Adipocyte (in vitro differentiated cells): Measurements from ENCODE around the gene LRFN4.
"Not testable (repeated sequence)": the region's sequence is repeated elsewhere in the genome, so short reads cannot be mapped to it uniquely, and the experiment has no call there.

ENCODE experiments used
- DNase-seq: peaks from one replicate; pipeline ENCODE4 v3.0.0-alpha.2; 2015; ENCODE audit warnings: low read depth
- H3K27me3 ChIP-seq: replicated peaks from 2 replicates; pipeline ENCODE4 v1.7.0; 2013; ENCODE audit warnings: mild to moderate bottlenecking, low read length, moderate library complexity; ENCODE audit not compliant: control insufficient read depth, insufficient read depth
- H3K36me3 ChIP-seq: 2 replicates; pipeline ENCODE4 v1.7.0; 2013; ENCODE audit warnings: low read length, mild to moderate bottlenecking, moderate library complexity; ENCODE audit not compliant: control insufficient read depth, insufficient read depth, severe bottlenecking
- H3K4me1 ChIP-seq: 2 replicates; pipeline ENCODE4 v1.7.0; 2013; ENCODE audit warnings: mild to moderate bottlenecking, low read length, moderate library complexity; ENCODE audit not compliant: control insufficient read depth, insufficient read depth
- H3K4me3 ChIP-seq: 2 replicates; pipeline ENCODE4 v1.7.0; 2013; ENCODE audit warnings: mild to moderate bottlenecking, low read length, moderate library complexity
- H3K9ac ChIP-seq: 2 replicates; pipeline ENCODE4 v1.7.0; 2013; ENCODE audit warnings: mild to moderate bottlenecking, low read length, moderate library complexity
- H3K9me3 ChIP-seq: 2 replicates; pipeline ENCODE4 v1.7.0; 2013; ENCODE audit warnings: mild to moderate bottlenecking, low read length, moderate library complexity; ENCODE audit not compliant: control insufficient read depth

The LRFN4 gene

GRCh38 chr11:66856496-66857233 lies at the start of gene LRFN4:
LRFN4 (plus strand) TSS chr11:66857064; CDS start chr11:66857745, 681 bp downstream.
- Histone ChIP-seq H3K36me3 (peaks cover 15% of the 10 kb centered on the region), H3K27me3 (no peaks in the 10 kb centered on the region), H3K9me3 (no peaks in the 10 kb centered on the region), H3K9ac (peak within 1 kb of the TSS; percentile 92), H3K4me3 (peak within 1 kb of the TSS; percentile 84), H3K4me1 (peaks cover 6% of the 10 kb centered on the region)
- DNase-seq: peak; percentile 73

- no peak overlapping the region for H3K9ac ChIP-seq
- no peaks in the 10 kb centered on the region for H3K4me1 ChIP-seq
- H3K4me3 ChIP-seq: no peak overlapping the region
- no peaks in the 10 kb centered on the region for H3K36me3 ChIP-seq
- DNase-seq: no peak
- H3K9me3 ChIP-seq: no peaks in the 10 kb centered on the region
- H3K27me3 ChIP-seq: no peaks in the 10 kb centered on the region
Observed at GRCh38 chr11:66809592-66809991, 47.3 kb upstream of the LRFN4 start.

- no peaks in the 10 kb centered on the region for H3K27me3 ChIP-seq
- DNase-seq: no peak
Observed at GRCh38 chr11:66810576-66811185, 46.2 kb upstream of the LRFN4 start.

GRCh38 chr11:66814678-66815077 lies 42.2 kb upstream of the LRFN4 start:
- DNase-seq: no peak
- Histone ChIP-seq H3K27me3 (no peaks in the 10 kb centered on the region), H3K9me3 (no peaks in the 10 kb centered on the region), H3K9ac (no peak overlapping the region), H3K4me1 (peaks cover 3% of the 10 kb centered on the region), H3K4me3 (no peak overlapping the region), H3K36me3 (no peaks in the 10 kb centered on the region)

More at GRCh38 chr11:66810576-66811185, 46.2 kb upstream of the LRFN4 start:
- H3K36me3 ChIP-seq: no peaks in the 10 kb centered on the region
- H3K9me3 ChIP-seq: no peaks in the 10 kb centered on the region
- no peak overlapping the region for H3K4me3 ChIP-seq
- no peaks in the 10 kb centered on the region for H3K4me1 ChIP-seq
- H3K9ac ChIP-seq: no peak overlapping the region

- DNase-seq: no peak
- Histone ChIP-seq H3K27me3 (no peaks in the 10 kb centered on the region), H3K9ac (no peak overlapping the region), H3K36me3 (no peaks in the 10 kb centered on the region), H3K9me3 (no peaks in the 10 kb centered on the region), H3K4me1 (peaks cover 3% of the 10 kb centered on the region), H3K4me3 (no peak overlapping the region)
Observed at GRCh38 chr11:66815646-66816045, 41.2 kb upstream of the LRFN4 start.

- no peaks in the 10 kb centered on the region for H3K27me3 ChIP-seq
- H3K9me3 ChIP-seq: no peaks in the 10 kb centered on the region
- no peaks in the 10 kb centered on the region for H3K36me3 ChIP-seq
- H3K4me3 ChIP-seq: no peak overlapping the region
- H3K4me1 ChIP-seq: peaks cover 3% of the 10 kb centered on the region
- DNase-seq: no peak
- no peak overlapping the region for H3K9ac ChIP-seq
Observed at GRCh38 chr11:66818231-66818955, 38.5 kb upstream of the LRFN4 start.

- Histone ChIP-seq H3K4me3 (no peak overlapping the region), H3K27me3 (no peaks in the 10 kb centered on the region), H3K4me1 (peaks cover 3% of the 10 kb centered on the region), H3K36me3 (no peaks in the 10 kb centered on the region), H3K9ac (no peak overlapping the region), H3K9me3 (no peaks in the 10 kb centered on the region)
- peak; percentile 7 for DNase-seq
Observed at GRCh38 chr11:66820381-66820780, 36.5 kb upstream of the LRFN4 start.

- Histone ChIP-seq H3K9me3 (no peaks in the 10 kb centered on the region), H3K36me3 (no peaks in the 10 kb centered on the region)
- DNase-seq: no peak
Observed at GRCh38 chr11:66820901-66821300, 36.0 kb upstream of the LRFN4 start.

GRCh38 chr11:66823700-66824099 lies 33.2 kb upstream of the LRFN4 start:
- Histone ChIP-seq H3K9ac (no peak overlapping the region), H3K4me1 (peaks cover 3% of the 10 kb centered on the region), H3K27me3 (no peaks in the 10 kb centered on the region), H3K36me3 (no peaks in the 10 kb centered on the region), H3K9me3 (no peaks in the 10 kb centered on the region), H3K4me3 (no peak overlapping the region)
- DNase-seq: no peak

More at GRCh38 chr11:66820901-66821300, 36.0 kb upstream of the LRFN4 start:
- Histone ChIP-seq H3K4me1 (peaks cover 3% of the 10 kb centered on the region), H3K4me3 (no peak overlapping the region), H3K9ac (no peak overlapping the region), H3K27me3 (no peaks in the 10 kb centered on the region)

- not testable (repeated sequence) for H3K27me3 ChIP-seq, H3K4me1 ChIP-seq, H3K36me3 ChIP-seq, H3K4me3 ChIP-seq, DNase-seq, H3K9ac ChIP-seq, H3K9me3 ChIP-seq
Observed at GRCh38 chr11:66824573-66824972, 32.3 kb upstream of the LRFN4 start.

- H3K4me3 ChIP-seq: no peak overlapping the region
- no peaks in the 10 kb centered on the region for H3K9me3 ChIP-seq
- H3K4me1 ChIP-seq: peaks cover 21% of the 10 kb centered on the region
- H3K9ac ChIP-seq: peak overlapping the region; percentile 75
- no peak for DNase-seq
- no peaks in the 10 kb centered on the region for H3K27me3 ChIP-seq
- no peaks in the 10 kb centered on the region for H3K36me3 ChIP-seq
Observed at GRCh38 chr11:66834539-66834845, 22.4 kb upstream of the LRFN4 start.
